DOHH2 (cell line): Measurements from ENCODE around the gene MYO18A.

Experiments used
- CTCF ChIP-seq: fragments of 200-600 bp; sonication (generic); IDR thresholded peaks from one replicate; pipeline ENCODE4 v1.5.1; 2014; ENCODE audit warnings: antibody characterized with exemption, mild to moderate bottlenecking, low read depth, low read length; ENCODE audit not compliant: poor library complexity, severe bottlenecking
- EZH2phosphoT487 ChIP-seq: fragments of 200-600 bp; sonication (generic); IDR thresholded peaks from 2 replicates; pipeline ENCODE4 v1.6.1; 2017; ENCODE audit warnings: borderline replicate concordance, mild to moderate bottlenecking, antibody characterized with exemption, low read length, moderate library complexity, mixed read lengths

- TF ChIP-seq CTCF (no peak), EZH2phosphoT487 (no peak)
These were observed 79.9 kb downstream of the MYO18A start for GRCh38 chr17:29100296-29100695.
